Muscle of back (tissue), 10 donors: ENCODE data around the gene MBOAT1. TPM values are rescaled to one million over a fixed set of nuclear protein-coding genes. Genes with fewer than 3 reads are reported as not detected.

Experiments
- polyA plus RNA-seq, 10 donors: library from polyadenylated mRNA; unstranded; fragments of 120-200 nt; gene quantifications; one replicate each; pipeline ENCODE4 v1.2.1, GENCODE V29; 2013; ENCODE audit not compliant: insufficient read length in 10 of 10

Gene MBOAT1
- polyA plus RNA-seq, 10 donors: 3.7 to 5.9 (median 4.2) TPM

Other genes with a start within 250 kb of the MBOAT1 start
- 10 to 100 TPM in 4 of 10 donors, 1 to 10 TPM in 6; 6.9 to 11.6 (median 9.2) TPM for gene E2F3, start 189.4 kb upstream of the MBOAT1 start, polyA plus RNA-seq